ENCODE data around the gene CD151.
A peak's percentile ranks its signal among the peaks of the same experiment; 100 is the strongest.

CD151 gene

DNA sequence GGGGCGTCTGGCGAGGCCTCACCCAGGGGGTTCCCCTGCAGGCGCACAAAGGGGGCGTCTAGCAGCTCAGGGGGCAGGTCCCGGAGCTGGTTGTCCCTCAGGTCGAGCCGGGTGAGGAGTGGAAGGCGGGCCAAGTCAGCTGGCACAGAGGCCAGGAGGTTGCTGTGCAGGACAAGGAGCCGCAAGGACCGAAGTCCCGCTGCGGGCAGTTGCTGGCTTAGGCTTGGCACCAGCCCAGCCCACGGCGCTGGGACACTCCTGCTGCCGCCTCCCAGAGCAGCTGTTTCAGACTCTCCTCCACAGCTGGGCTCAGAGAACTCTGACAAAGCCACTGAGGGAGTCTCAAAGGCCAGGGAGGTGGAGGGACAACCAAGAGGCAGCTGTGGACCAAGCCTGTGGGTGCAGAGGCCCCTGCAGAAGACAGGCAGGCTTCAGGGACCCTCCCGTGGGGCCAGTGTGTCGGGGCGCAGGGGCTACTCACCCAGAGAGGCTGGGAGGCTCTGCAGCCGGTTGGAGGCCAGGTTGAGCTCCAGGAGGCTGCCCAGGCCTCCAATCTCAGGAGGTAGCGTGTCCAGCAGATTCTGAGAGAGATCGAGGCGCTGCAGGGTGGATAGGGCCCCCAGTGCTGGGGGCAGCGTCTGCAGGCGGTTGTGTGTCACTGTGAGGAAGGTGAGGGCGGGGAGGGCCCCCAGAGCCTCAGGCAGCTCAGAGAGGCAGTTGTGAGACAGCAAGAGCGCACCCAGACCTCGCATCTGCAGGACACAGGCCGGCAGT, 29.9 kb upstream of the CD151 start:
- Mint-ChIP-seq H3K4me1 (ENCODE audit: low read depth) (peaks cover 4% of the 10 kb centered on the region), H3K4me3 (peak overlapping the region; percentile 58), H3K36me3 (ENCODE audit: low read depth) (peaks cover 3% of the 10 kb centered on the region), H3K27ac (no peak overlapping the region), H3K9me3 (no peaks in the 10 kb centered on the region), H3K27me3 (ENCODE audit: low read depth) (no peaks in the 10 kb centered on the region)
- DNase-seq (ENCODE audit: low spot score), result no peak

DNA sequence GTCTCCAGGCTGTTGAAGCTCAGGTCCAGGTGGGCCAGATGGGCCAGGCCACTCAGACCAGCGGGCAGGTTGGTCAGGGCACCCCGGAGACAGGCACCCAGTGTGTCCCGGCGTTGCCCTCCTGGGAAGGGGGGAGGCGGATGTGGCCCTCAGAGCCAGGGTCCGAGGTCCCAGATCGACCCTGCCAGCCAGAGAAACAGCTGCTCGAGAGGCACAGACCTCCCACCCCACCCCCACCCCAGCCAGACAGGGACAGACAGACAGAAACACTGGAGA, 29.3 kb upstream of the CD151 start:
- peaks cover 5% of the 10 kb centered on the region for H3K4me1 Mint-ChIP-seq (ENCODE audit: low read depth)
- no peaks in the 10 kb centered on the region for H3K9me3 Mint-ChIP-seq
- no peak overlapping the region for H3K27ac Mint-ChIP-seq
- peak overlapping the region; percentile 82 for H3K4me3 Mint-ChIP-seq
- DNase-seq (ENCODE audit: low spot score), result no peak
- peaks cover 3% of the 10 kb centered on the region for H3K36me3 Mint-ChIP-seq (ENCODE audit: low read depth)
- H3K27me3 Mint-ChIP-seq (ENCODE audit: low read depth), result no peaks in the 10 kb centered on the region

GRCh38 chr11:803770-804598, 28.8 kb upstream of the CD151 start:
- H3K27ac Mint-ChIP-seq, result peak overlapping the region; percentile 60
- H3K4me3 Mint-ChIP-seq, result peak overlapping the region; percentile 82
- H3K4me1 Mint-ChIP-seq (ENCODE audit: low read depth), result peaks cover 7% of the 10 kb centered on the region
- DNase-seq (ENCODE audit: low spot score), result no peak
- no peaks in the 10 kb centered on the region for H3K9me3 Mint-ChIP-seq
- H3K27me3 Mint-ChIP-seq (ENCODE audit: low read depth), result no peaks in the 10 kb centered on the region
- H3K36me3 Mint-ChIP-seq (ENCODE audit: low read depth), result peaks cover 4% of the 10 kb centered on the region

DNA sequence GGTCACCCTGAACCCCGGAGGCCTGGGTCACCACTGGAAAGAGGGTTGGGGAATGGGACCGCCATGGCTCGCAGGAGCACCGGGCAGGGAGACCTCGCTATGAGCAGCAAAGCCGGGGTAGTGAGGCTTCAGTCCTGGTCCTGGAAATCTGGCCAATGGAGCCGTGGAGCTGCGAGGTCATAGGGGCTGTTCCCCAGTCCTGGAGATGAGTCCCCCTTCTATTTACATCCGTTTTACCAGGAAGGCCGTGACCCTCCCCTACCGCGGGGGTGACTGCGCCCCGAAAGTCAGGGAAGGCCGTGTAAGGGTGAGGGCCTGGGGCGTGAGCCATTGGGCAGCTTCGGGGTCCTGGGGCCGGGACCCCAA, 28.2 kb upstream of the CD151 start:
- peak overlapping the region; percentile 82 for H3K4me3 Mint-ChIP-seq
- peaks cover 5% of the 10 kb centered on the region for H3K36me3 Mint-ChIP-seq (ENCODE audit: low read depth)
- peaks cover 8% of the 10 kb centered on the region for H3K4me1 Mint-ChIP-seq (ENCODE audit: low read depth)
- H3K27ac Mint-ChIP-seq, result peak overlapping the region; percentile 60
- no peak for DNase-seq (ENCODE audit: low spot score)
- H3K9me3 Mint-ChIP-seq, result no peaks in the 10 kb centered on the region
- no peaks in the 10 kb centered on the region for H3K27me3 Mint-ChIP-seq (ENCODE audit: low read depth)

DNA sequence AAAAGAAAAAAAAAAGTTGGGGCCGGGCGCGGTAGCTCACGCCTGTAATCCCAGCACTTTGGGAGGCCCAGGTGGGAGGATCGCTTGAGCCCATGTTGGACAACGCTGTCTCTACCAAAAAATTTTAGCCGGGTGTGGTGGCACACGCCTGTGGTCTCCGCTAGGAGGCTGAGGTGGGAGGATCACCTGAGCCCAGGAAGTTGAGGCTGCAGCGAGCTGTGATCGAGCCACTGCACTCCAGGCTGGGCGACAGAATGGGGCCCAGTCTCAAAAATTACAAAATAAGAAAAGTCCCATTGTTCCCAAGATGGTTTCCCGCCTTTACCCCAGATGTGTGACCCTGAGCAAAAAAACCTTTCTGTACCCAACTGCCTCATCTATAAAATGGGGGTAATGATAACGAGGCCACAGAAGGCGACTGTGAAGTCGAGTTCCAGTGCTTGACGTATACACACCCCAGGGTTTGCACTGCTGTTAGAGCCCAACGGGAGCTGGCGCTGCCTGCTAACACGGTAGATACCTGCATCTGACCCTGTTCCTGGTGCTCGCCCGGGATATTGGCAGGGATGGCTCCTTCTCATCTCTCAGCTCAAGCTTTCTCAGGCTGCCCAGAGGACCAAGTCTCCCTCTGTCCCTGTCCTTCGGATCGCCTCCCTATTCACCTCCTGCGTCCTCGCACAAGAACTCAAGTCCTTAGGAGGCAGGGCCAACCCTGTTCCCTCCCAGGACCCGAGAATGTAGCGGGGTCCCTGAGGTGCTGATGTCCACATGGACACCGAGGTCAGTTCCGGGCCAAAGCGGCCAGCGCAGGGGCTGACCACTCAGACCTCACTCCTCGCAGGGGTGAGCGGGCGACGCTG, 24.1 kb upstream of the CD151 start:
- no peak for DNase-seq (ENCODE audit: low spot score)
- no peaks in the 10 kb centered on the region for H3K9me3 Mint-ChIP-seq
- peaks cover 31% of the 10 kb centered on the region for H3K36me3 Mint-ChIP-seq (ENCODE audit: low read depth)
- H3K27ac Mint-ChIP-seq, result peak overlapping the region; percentile 93
- H3K4me1 Mint-ChIP-seq (ENCODE audit: low read depth), result peaks cover 16% of the 10 kb centered on the region
- H3K4me3 Mint-ChIP-seq, result peak overlapping the region; percentile 89
- H3K27me3 Mint-ChIP-seq (ENCODE audit: low read depth), result no peaks in the 10 kb centered on the region

GRCh38 chr11:809287-810039, 23.3 kb upstream of the CD151 start, which contains the start of gene RPLP2:
Gene RPLP2 (plus strand): TSS chr11:809967. CDS start chr11:810235, 268 bp downstream.
- Mint-ChIP-seq H3K9me3 (no peaks in the 10 kb centered on the region), H3K27me3 (ENCODE audit: low read depth) (no peaks in the 10 kb centered on the region), H3K36me3 (ENCODE audit: low read depth) (peaks cover 33% of the 10 kb centered on the region), H3K4me3 (peak within 1 kb of the TSS; percentile 89), H3K27ac (peak within 1 kb of the TSS; percentile 93), H3K4me1 (ENCODE audit: low read depth) (peaks cover 15% of the 10 kb centered on the region)
- peak; percentile 97 for DNase-seq (ENCODE audit: low spot score)

GRCh38 chr11:810040-810567, 22.6 kb upstream of the CD151 start:
- DNase-seq (ENCODE audit: low spot score), result no peak

DNA sequence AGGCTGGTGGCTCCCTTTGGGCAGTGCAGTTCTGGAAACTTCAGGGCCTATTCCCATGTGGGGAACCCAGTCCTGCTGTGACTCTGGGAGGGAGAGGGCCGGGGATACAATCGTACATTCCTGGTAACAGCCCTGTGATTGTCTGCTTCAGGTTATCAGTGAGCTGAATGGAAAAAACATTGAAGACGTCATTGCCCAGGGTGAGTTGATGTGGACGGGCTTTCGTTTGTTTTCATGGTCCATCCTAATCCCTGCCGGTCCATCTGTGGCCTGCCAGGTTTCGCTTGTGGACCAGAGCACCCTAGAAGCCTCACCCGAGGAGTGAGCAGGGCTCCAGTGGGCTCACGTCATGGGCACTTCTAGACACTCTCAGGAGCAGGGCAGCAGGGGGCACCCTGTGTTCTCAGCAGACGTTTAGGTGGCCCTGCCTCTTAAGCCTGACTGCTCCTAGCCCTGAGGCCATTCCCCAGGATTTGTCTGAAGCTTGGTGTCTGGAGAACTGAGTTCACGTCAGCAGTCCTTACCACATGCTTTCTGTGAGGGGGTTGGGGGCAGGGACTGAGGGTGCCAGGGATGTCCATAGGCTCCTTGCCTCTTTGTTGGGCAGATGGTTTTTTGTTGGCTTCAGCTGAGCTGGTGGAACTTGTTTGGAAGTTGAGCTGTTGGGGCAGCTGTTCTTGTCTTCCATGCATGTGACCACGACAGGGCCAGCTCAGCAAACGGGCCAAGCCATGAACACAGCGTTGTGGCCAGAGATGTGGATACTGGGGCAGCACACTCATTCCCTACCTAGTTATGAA, 21.1 kb upstream of the CD151 start:
- Mint-ChIP-seq H3K27me3 (ENCODE audit: low read depth) (no peaks in the 10 kb centered on the region), H3K36me3 (ENCODE audit: low read depth) (peaks cover 33% of the 10 kb centered on the region), H3K27ac (peak overlapping the region; percentile 55), H3K4me3 (peak overlapping the region; percentile 88), H3K4me1 (ENCODE audit: low read depth) (peaks cover 14% of the 10 kb centered on the region), H3K9me3 (no peaks in the 10 kb centered on the region)
- no peak for DNase-seq (ENCODE audit: low spot score)

More at GRCh38 chr11:810040-810567, 22.6 kb upstream of the CD151 start:
- H3K9me3 Mint-ChIP-seq, result no peaks in the 10 kb centered on the region
- peaks cover 33% of the 10 kb centered on the region for H3K36me3 Mint-ChIP-seq (ENCODE audit: low read depth)
- H3K27me3 Mint-ChIP-seq (ENCODE audit: low read depth), result no peaks in the 10 kb centered on the region
- peaks cover 14% of the 10 kb centered on the region for H3K4me1 Mint-ChIP-seq (ENCODE audit: low read depth)
- H3K27ac Mint-ChIP-seq, result peak overlapping the region; percentile 93
- H3K4me3 Mint-ChIP-seq, result peak overlapping the region; percentile 89

GRCh38 chr11:812390-812789, 20.4 kb upstream of the CD151 start:
- Mint-ChIP-seq H3K27ac (peak overlapping the region; percentile 57), H3K36me3 (ENCODE audit: low read depth) (peaks cover 33% of the 10 kb centered on the region), H3K4me1 (ENCODE audit: low read depth) (peaks cover 14% of the 10 kb centered on the region), H3K27me3 (ENCODE audit: low read depth) (no peaks in the 10 kb centered on the region), H3K9me3 (no peaks in the 10 kb centered on the region), H3K4me3 (peak overlapping the region; percentile 29)
- no peak for DNase-seq (ENCODE audit: low spot score)

DNA sequence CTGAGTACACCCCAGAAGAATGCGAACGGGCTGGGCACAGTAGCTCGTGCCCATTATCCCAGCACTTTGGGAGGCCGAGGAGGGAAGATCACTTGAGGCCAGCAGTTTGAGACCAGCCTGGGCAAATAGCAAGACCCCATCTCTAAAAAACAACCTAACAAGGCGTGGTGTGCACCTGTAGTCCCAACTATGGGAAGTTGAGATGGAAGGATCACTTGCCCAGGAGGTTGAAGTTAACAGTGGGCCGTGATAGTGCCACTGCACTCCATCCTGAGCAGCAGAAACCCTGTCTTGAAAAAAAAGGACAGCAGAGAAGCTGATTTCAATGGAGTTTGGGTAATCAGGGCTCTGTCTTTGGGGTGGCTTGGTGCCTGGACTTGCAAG, 19.7 kb upstream of the CD151 start:
- no peak overlapping the region for H3K27ac Mint-ChIP-seq
- H3K9me3 Mint-ChIP-seq, result no peaks in the 10 kb centered on the region
- peak overlapping the region; percentile 29 for H3K4me3 Mint-ChIP-seq
- peaks cover 11% of the 10 kb centered on the region for H3K4me1 Mint-ChIP-seq (ENCODE audit: low read depth)
- peaks cover 33% of the 10 kb centered on the region for H3K36me3 Mint-ChIP-seq (ENCODE audit: low read depth)
- no peaks in the 10 kb centered on the region for H3K27me3 Mint-ChIP-seq (ENCODE audit: low read depth)
- no peak for DNase-seq (ENCODE audit: low spot score)

DNA sequence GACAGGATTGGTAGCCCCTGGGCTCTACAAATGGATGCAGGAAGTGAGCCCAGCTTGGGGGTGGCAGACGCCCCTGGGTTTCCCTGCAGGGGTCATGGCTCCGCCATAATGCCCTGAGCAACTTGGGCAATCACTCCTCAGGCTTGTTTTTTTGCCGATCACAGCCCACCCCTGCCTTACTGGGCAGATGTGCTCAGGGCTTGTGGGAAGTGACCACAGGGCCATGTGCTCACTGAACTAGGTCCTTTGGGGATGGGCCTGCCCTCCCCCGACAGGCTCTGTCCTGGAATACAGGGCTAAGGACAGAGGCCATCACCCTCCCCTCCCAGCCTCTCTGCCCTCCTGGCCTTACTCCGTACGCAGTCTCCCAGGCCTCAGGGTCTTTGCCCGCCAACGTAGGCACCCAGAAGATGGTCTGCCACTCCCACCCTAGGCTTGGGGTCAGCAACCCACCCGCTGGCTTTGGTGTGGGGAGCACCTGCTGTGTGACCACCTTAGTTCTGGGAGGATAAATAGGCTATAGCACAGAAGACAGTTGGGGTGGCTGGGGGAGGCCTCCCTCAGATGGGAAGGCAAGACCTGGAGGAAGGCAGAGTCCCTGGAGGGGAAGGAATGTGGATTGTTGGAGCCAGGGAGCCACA, 19.2 kb upstream of the CD151 start:
- no peak for DNase-seq (ENCODE audit: low spot score)
- no peak overlapping the region for H3K4me3 Mint-ChIP-seq
- no peaks in the 10 kb centered on the region for H3K9me3 Mint-ChIP-seq
- peaks cover 33% of the 10 kb centered on the region for H3K36me3 Mint-ChIP-seq (ENCODE audit: low read depth)
- peak overlapping the region; percentile 35 for H3K27ac Mint-ChIP-seq
- peaks cover 11% of the 10 kb centered on the region for H3K4me1 Mint-ChIP-seq (ENCODE audit: low read depth)
- no peaks in the 10 kb centered on the region for H3K27me3 Mint-ChIP-seq (ENCODE audit: low read depth)

DNA sequence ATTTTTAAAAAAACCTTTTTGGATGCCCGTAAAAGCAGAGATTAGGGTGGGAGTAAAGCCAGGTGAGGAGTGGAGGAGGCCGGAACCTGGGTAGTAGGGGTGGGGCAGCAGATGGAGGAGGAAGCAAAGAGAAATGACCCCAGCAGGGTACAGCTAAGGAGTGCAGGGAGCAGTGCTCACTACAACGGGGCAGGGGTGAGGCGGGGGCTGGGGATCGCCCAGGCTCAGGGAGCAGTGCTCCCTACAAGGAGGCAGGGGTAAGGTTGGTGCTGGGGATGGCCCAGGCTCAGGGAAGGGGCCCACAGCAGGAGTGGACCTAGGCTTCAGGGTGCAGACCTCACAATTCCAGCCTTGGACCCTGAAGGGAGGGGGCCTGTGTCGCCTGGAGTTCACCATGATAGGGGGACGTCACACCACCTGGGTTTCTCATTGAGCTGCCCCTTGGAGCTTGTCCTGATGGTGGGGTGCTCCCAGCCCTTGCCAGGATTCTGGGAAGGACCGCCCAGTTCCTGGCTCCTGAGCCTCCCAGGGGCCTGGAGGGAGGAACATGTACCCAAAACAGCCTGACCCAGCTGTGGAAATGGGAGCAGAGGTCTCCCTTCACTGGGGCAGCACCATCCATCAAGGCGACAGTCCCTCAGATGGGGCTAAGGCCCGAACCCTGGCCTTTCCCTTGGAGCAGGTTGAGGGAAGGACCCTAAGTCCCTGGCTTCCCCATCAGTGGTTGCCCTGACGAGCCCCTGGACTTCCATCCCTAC, 16.9 kb upstream of the CD151 start:
- H3K4me3 Mint-ChIP-seq, result no peak overlapping the region
- no peak for DNase-seq (ENCODE audit: low spot score)
- no peak overlapping the region for H3K27ac Mint-ChIP-seq
- H3K4me1 Mint-ChIP-seq (ENCODE audit: low read depth), result peaks cover 9% of the 10 kb centered on the region
- H3K36me3 Mint-ChIP-seq (ENCODE audit: low read depth), result peaks cover 24% of the 10 kb centered on the region
- H3K9me3 Mint-ChIP-seq, result no peaks in the 10 kb centered on the region
- H3K27me3 Mint-ChIP-seq (ENCODE audit: low read depth), result no peaks in the 10 kb centered on the region
